ENCODE data around the gene ABCG2.
"Not testable (repeated sequence)": the region's sequence is repeated elsewhere in the genome, so short reads cannot be mapped to it uniquely, and the experiment has no call there.

ABCG2 gene

GRCh38 chr4:88130003-88130402 lies 28.4 kb downstream of the ABCG2 start:
- TF ChIP-seq, protein P1, sequence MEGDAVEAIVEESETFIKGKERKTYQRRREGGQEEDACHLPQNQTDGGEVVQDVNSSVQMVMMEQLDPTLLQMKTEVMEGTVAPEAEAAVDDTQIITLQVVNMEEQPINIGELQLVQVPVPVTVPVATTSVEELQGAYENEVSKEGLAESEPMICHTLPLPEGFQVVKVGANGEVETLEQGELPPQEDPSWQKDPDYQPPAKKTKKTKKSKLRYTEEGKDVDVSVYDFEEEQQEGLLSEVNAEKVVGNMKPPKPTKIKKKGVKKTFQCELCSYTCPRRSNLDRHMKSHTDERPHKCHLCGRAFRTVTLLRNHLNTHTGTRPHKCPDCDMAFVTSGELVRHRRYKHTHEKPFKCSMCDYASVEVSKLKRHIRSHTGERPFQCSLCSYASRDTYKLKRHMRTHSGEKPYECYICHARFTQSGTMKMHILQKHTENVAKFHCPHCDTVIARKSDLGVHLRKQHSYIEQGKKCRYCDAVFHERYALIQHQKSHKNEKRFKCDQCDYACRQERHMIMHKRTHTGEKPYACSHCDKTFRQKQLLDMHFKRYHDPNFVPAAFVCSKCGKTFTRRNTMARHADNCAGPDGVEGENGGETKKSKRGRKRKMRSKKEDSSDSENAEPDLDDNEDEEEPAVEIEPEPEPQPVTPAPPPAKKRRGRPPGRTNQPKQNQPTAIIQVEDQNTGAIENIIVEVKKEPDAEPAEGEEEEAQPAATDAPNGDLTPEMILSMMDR (IDR thresholded peaks at IDR 0.05; ENCODE audit: unreplicated experiment in 3 of 3), result no peak
- H3K27me3 Mint-ChIP-seq (ENCODE audit: low read depth), result no peaks in the 10 kb centered on the region
- H3K4me1 Mint-ChIP-seq, result no peaks in the 10 kb centered on the region
- no peak overlapping the region for H3K4me3 Mint-ChIP-seq
- H3K36me3 Mint-ChIP-seq (ENCODE audit: low read depth), result no peaks in the 10 kb centered on the region
- H3K9me3 Mint-ChIP-seq, result peaks cover 22% of the 10 kb centered on the region
- no peak overlapping the region for H3K27ac Mint-ChIP-seq

- H3K4me1 Mint-ChIP-seq; H3K27me3 Mint-ChIP-seq (ENCODE audit: low read depth); H3K4me3 Mint-ChIP-seq; H3K27ac Mint-ChIP-seq: not testable (repeated sequence)
- Mint-ChIP-seq H3K9me3 (peaks cover 56% of the 10 kb centered on the region), H3K36me3 (ENCODE audit: low read depth) (peaks cover 29% of the 10 kb centered on the region)
Observed at GRCh38 chr4:88122260-88122659, 36.2 kb downstream of the ABCG2 start.

DNA sequence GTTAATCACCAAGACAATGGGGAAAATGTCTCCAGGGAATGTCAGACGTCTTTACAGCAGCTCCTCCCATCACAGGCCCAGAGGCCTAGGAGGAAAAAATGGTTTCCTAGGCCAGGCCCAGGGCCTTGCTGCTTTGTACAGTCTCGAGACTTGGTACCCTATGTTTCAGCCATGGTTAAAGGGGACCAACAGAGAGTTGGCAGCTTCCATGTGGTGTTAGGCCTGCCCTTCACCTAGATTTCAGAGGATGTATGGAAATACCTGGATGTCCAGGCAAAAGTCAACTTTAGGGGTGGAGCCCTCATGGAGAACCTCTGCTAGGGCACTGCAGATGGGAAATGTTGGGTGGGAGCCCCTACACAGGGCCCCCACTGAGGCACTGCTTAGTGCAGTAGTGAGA lies 38.5 kb downstream of the ABCG2 start:
- TF ChIP-seq, protein P1 (IDR thresholded peaks at IDR 0.05; ENCODE audit: unreplicated experiment in 3 of 3), result no peak
- Mint-ChIP-seq H3K27ac (no peak overlapping the region), H3K9me3 (peaks cover 41% of the 10 kb centered on the region), H3K36me3 (ENCODE audit: low read depth) (peaks cover 29% of the 10 kb centered on the region), H3K4me3 (no peak overlapping the region), H3K27me3 (ENCODE audit: low read depth) (peaks cover 4% of the 10 kb centered on the region), H3K4me1 (no peaks in the 10 kb centered on the region)

DNA sequence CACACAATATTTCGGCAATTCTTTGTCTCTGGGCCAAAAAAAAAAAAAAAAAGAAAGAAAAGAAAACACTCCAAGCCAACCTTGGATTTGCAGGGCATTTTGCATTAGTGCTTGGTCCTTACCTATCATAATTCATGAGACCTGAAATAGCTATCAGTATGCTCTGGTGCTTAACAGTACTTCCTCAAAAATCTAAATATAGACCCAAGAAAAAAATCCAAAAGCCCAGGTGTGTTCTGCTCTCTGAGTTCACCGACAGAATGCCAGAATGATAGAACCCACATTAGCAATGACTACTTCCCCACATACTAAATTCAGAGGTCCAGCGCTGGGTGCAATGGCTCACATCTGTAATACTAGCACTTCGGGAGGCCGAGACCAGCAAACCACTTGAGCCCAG lies 42.9 kb downstream of the ABCG2 start:
- no peaks in the 10 kb centered on the region for H3K4me1 Mint-ChIP-seq
- peaks cover 2% of the 10 kb centered on the region for H3K27me3 Mint-ChIP-seq (ENCODE audit: low read depth)

DNA sequence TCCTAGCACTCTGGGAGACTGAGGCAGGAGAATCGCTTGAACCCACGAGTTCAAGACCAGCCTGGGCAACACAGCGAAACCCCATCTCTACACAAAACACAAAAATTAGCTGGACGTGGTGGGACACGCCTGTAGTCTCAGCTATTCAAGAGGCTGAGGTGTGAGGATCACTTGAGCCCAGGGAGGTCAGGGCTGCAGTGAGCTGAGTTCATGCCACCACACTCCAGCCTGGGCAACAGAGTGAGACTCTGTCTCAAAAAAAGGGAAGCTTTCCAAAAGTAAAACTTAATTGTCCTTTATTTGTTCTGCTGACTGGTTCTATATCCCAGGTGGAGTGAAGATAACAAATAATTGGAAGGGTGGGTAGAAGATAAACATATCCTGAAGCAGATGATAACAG lies 45.6 kb downstream of the ABCG2 start:
- no peaks in the 10 kb centered on the region for H3K27me3 Mint-ChIP-seq (ENCODE audit: low read depth)
- H3K27ac Mint-ChIP-seq, result no peak overlapping the region
- H3K4me1 Mint-ChIP-seq, result no peaks in the 10 kb centered on the region
- H3K9me3 Mint-ChIP-seq, result no peaks in the 10 kb centered on the region
- TF ChIP-seq, protein P1 (IDR thresholded peaks at IDR 0.05; ENCODE audit: unreplicated experiment in 3 of 3), result no peak
- H3K4me3 Mint-ChIP-seq, result no peak overlapping the region
- no peaks in the 10 kb centered on the region for H3K36me3 Mint-ChIP-seq (ENCODE audit: low read depth)

More for the DNA sequence above, 42.9 kb downstream of the ABCG2 start:
- TF ChIP-seq, protein P1 (IDR thresholded peaks at IDR 0.05; ENCODE audit: unreplicated experiment in 3 of 3), result no peak
- peaks cover 15% of the 10 kb centered on the region for H3K9me3 Mint-ChIP-seq
- peaks cover 13% of the 10 kb centered on the region for H3K36me3 Mint-ChIP-seq (ENCODE audit: low read depth)
- no peak overlapping the region for H3K4me3 Mint-ChIP-seq
- no peak overlapping the region for H3K27ac Mint-ChIP-seq

DNA sequence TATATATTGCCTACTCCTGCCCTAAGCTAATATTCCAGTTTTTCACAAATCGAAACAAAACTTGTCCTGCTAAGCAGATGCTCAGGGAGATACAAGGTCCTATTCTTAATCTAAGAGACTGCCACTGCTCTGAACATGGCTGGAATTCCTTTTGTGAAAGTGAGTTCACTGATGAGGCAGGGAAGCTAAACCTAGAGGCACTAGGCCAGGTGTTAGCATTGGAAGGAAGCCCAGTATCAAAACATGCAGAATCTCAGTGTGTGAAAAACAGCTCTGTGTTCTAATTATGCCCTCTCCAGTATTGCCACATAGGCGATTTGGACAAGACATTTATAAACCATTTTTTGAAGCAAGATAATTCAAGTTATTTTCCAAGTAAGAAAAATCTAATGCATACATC lies 47.6 kb downstream of the ABCG2 start:
- Mint-ChIP-seq H3K4me3 (no peak overlapping the region), H3K27me3 (ENCODE audit: low read depth) (no peaks in the 10 kb centered on the region), H3K36me3 (ENCODE audit: low read depth) (no peaks in the 10 kb centered on the region), H3K9me3 (no peaks in the 10 kb centered on the region), H3K4me1 (no peaks in the 10 kb centered on the region), H3K27ac (no peak overlapping the region)
- TF ChIP-seq, protein P1 (IDR thresholded peaks at IDR 0.05; ENCODE audit: unreplicated experiment in 3 of 3), result no peak

Data from nephron (organoid).